Measurements from ENCODE around the gene EDC3.
"Not testable (repeated sequence)": the region's sequence is repeated elsewhere in the genome, so short reads cannot be mapped to it uniquely, and the experiment has no call there.

The EDC3 gene

DNA sequence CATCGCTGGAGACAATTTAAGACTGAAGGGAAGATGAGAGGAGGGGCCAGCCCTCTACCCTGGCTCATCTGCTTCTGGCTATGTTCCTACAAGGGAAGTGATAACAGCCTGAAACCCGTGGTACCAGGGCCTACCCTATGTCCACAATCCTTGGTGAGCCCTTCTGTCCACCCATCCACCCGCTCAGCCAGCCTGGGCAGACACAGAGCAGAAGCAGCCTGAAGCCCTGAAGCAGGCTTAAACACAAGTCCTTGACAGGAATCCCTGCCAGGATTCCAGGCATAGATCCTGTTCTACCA, 64.8 kb downstream of the EDC3 start:
- H3K4me3 ChIP-seq (ENCODE audit: low read depth, low read length) = no peak overlapping the region
- no peak for DNase-seq (ENCODE audit: low read depth)
- TF ChIP-seq, protein P1, sequence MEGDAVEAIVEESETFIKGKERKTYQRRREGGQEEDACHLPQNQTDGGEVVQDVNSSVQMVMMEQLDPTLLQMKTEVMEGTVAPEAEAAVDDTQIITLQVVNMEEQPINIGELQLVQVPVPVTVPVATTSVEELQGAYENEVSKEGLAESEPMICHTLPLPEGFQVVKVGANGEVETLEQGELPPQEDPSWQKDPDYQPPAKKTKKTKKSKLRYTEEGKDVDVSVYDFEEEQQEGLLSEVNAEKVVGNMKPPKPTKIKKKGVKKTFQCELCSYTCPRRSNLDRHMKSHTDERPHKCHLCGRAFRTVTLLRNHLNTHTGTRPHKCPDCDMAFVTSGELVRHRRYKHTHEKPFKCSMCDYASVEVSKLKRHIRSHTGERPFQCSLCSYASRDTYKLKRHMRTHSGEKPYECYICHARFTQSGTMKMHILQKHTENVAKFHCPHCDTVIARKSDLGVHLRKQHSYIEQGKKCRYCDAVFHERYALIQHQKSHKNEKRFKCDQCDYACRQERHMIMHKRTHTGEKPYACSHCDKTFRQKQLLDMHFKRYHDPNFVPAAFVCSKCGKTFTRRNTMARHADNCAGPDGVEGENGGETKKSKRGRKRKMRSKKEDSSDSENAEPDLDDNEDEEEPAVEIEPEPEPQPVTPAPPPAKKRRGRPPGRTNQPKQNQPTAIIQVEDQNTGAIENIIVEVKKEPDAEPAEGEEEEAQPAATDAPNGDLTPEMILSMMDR (IDR thresholded peaks at IDR 0.05; ENCODE audit: insufficient read depth, low read depth, low read length, missing control alignments) = no peak

DNA sequence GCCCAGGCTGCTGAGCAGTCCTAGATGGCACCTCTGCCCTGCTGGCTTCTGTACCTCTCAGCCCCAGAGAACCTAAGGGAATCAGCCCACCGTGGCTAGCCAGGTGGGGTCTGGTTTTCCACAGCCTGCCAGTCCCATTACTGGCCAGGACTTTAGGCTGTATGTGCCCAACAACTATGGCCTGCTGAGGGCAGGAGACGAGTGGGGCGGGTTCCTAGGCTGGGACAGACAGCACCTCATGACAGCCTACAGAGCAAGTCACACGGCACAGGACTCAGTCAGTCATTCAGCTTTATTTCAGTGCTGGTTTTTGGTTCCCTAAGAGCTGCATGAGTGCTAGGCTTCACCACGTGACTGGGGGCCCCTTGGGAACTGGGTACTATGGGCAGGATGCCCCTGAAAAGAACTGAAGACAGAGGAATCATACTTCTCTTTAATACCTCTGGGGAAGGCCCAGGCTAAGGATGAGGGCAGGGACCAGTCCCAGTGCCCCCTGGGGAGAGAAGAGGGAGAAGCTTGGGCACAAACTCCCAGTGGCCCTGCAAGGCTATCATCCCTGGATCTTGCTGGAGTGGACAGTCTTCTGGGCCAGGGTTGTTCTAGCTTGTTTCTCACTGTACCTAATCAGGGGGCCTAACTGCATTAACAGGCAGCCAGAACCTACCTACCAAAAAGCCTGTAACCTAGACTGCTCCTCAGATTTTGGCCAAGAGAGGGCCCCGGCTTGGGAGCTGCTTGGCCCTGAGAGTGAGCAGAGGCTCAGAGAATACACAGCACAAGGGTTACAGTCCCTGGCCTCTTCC, 65.3 kb downstream of the EDC3 start:
- no peak for DNase-seq (ENCODE audit: low read depth)

DNA sequence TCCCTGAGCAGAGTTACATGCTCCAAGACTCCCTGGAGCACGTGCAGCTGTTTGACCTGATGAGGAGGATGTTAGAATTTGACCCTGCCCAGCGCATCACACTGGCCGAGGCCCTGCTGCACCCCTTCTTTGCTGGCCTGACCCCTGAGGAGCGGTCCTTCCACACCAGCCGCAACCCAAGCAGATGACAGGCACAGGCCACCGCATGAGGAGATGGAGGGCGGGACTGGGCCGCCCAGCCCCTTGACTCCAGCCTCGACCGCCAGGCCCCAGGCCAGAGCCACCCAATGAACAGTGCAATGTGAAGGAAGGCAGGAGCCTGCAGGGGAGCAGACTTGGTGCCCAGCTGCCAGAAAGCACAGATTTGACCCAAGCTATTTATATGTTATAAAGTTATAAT, 66.1 kb downstream of the EDC3 start:
- not testable (repeated sequence) for H3K4me3 ChIP-seq (ENCODE audit: low read depth, low read length); DNase-seq (ENCODE audit: low read depth)

More for the DNA sequence above, 65.3 kb downstream of the EDC3 start:
- TF ChIP-seq, protein P1 (IDR thresholded peaks at IDR 0.05; ENCODE audit: insufficient read depth, low read depth, low read length, missing control alignments) = no peak
- no peak overlapping the region for H3K4me3 ChIP-seq (ENCODE audit: low read depth, low read length)

DNA sequence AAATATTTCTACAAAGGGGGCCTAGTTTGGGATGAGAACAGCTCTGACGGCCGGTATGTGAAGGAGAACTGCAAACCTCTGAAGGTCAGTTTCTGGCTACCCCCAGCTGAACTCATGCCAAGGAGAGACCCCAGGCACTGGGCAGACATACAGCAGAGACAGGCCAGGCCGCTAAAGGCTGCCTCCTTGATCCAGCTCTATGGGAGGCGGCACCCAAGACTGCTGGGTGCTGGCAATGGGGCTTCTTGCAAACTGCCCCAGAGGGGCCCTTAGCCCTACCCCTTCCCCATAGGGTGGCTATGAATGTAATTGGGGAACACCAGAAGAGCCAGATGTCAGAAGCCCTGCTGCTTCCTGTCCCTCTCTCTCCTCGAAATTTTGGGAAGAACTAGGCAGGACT, 66.9 kb downstream of the EDC3 start:
- no peak for DNase-seq (ENCODE audit: low read depth)
- TF ChIP-seq, protein P1 (IDR thresholded peaks at IDR 0.05; ENCODE audit: insufficient read depth, low read depth, low read length, missing control alignments) = no peak

DNA sequence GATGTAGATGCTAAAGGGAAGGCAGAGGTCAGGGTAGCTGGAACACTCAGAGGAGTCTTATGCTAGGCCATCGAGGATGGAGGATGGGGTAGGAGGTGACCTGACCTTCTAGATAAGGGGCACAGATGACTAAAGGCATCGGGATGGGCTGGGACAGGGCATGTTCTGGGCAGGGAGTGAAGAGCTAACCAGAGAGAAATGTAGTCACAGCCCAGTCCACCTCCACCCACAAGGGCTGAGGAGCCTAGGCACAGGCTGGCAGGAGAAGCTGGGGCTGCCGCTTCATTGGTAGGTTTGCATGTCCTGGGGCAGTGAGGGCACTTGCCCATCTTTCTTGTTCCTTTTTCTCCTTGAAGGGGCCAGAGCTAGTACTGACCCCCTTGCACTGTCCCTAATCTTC, 67.6 kb downstream of the EDC3 start:
- DNase-seq (ENCODE audit: low read depth) = no peak
- H3K4me3 ChIP-seq (ENCODE audit: low read depth, low read length) = no peak overlapping the region
- TF ChIP-seq, protein P1 (IDR thresholded peaks at IDR 0.05; ENCODE audit: insufficient read depth, low read depth, low read length, missing control alignments) = no peak

More for the DNA sequence above, 66.9 kb downstream of the EDC3 start:
- H3K4me3 ChIP-seq (ENCODE audit: low read depth, low read length) = no peak overlapping the region

DNA sequence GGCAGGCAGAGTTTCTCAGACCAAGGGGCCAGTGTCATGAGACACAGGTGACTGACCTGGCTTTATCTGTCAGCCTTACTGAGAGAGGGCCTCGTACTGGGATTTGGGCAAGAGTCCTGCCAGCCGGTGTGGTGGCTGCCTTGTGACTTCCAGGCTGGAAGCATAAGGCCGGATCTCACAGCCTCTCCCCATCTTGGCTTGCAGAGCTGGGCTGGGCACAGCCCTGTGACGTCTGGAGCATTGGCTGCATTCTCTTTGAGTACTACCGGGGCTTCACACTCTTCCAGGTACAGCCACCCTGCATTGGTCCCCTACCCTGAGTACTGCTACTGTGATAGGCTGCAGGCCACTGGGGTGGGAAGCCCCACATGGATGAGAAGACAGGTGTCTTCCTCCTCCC, 68.1 kb downstream of the EDC3 start:
- H3K4me3 ChIP-seq (ENCODE audit: low read depth, low read length) = no peak overlapping the region
- TF ChIP-seq, protein P1 (IDR thresholded peaks at IDR 0.05; ENCODE audit: insufficient read depth, low read depth, low read length, missing control alignments) = no peak
- no peak for DNase-seq (ENCODE audit: low read depth)

DNA sequence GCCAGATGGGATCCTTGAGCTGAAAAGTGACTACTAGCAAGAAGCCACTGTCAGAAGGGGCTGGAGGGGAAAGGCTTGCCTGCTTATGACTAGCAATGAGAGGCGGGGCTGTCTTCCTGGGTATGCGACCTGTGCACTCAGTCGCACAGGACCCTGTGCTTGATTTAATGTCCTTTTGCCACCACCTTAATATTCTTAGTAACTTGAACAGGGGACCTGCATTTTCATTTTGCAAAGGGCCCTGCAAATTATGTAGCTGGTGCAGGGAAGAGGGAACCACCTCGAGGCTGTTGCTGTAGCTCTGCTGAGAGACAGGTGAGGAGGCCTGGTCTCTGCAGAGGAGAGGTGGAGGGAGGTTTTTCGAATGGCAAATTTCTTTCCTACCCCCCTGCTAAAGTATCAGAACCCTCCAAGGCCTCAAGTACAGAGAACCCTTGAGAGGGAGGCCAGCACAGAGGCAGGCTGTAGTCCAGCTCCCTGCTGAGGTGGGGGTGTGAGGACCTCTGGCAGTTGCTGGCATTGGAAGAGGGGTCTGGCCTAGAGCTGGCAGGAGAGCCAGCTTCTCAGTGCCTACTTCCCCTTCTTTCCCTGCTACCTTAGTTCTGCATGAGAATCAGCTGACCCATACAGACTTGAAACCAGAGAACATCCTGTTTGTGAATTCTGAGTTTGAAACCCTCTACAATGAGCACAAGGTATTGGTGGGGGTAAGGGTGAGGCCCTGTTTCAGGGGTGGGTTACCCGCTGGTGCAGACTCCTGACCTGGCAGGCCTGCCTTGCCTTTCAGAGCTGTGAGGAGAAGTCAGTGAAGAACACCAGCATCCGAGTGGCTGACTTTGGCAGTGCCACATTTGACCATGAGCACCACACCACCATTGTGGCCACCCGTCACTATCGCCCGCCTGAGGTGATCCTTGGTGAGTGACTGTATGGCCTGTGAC, 68.8 kb downstream of the EDC3 start:
- TF ChIP-seq, protein P1 (IDR thresholded peaks at IDR 0.05; ENCODE audit: insufficient read depth, low read depth, low read length, missing control alignments) = no peak
- no peak overlapping the region for H3K4me3 ChIP-seq (ENCODE audit: low read depth, low read length)

More for the DNA sequence above, 68.8 kb downstream of the EDC3 start:
- DNase-seq (ENCODE audit: low read depth) = peak; percentile 79
